Measurements from ENCODE around the gene RPL36. TPM values are rescaled to one million over a fixed set of nuclear protein-coding genes. Genes with fewer than 3 reads are reported as not detected.

The RPL36 gene
- total and polyA plus RNA-seq, 9 of the 15 experiments (the other 6 are each of a cell fraction or from before 2014, with no cell fraction given): 350 to 3,412 (median 1,507) TPM

GRCh38 chr19:5692723-5693194 is 2.7 kb downstream of the RPL36 start (continued):
- peak; percentile 9; the same call in 1 of the 2 replicates for TF ChIP-seq ZBTB17 (CRISPR knock-in tag; IDR thresholded peaks at IDR 0.05)

- Histone ChIP-seq H3K27me3 (ENCODE audit: control insufficient read depth in 2 of 2, insufficient read depth in 2 of 2, low read length in 2 of 2) (no peaks in the 10 kb centered on the region), H3K79me2 (ENCODE audit: control insufficient read depth, insufficient read depth, low read length) (peaks cover 70% of the 10 kb centered on the region), H3K4me2 (ENCODE audit: insufficient read depth, low read length) (peak overlapping the region; percentile 93), H3K9me3 (replicated peaks; ENCODE audit: control insufficient read depth, insufficient read depth, low read depth, low read length) (no peaks in the 10 kb centered on the region), H4K20me1 (replicated peaks; ENCODE audit: control insufficient read depth, insufficient read depth, low read length) (peaks cover 57% of the 10 kb centered on the region), H3K27ac (ENCODE audit: extremely low read depth, low read depth, low read length) (peak overlapping the region; percentile 96; the same call in 2 of the 3 replicates), H3K4me3 (peak overlapping the region; percentile 100; the same call in 1 of the 2 replicates), H3K9me1 (ENCODE audit: control insufficient read depth, insufficient read depth, low read length) (peaks cover 17% of the 10 kb centered on the region), H3K9ac (ENCODE audit: insufficient read depth in 1 of 2, low read depth in 2 of 2, low read length in 2 of 2) (peak overlapping the region in 1 of 2 experiments; percentile 98; a peak in 2 of 4 replicates), H3K4me1 (replicated peaks in 1 of 2; ENCODE audit: control insufficient read depth in 2 of 2, insufficient read depth in 2 of 2, low read length in 2 of 2) (peaks cover 14 to 77% of the 10 kb centered on the region in 2 experiments), H2AFZ (ENCODE audit: low read depth, low read length) (no peak overlapping the region), H3K36me3 (ENCODE audit: control insufficient read depth, insufficient read depth, low read length) (peaks cover 81% of the 10 kb centered on the region)
- FAIRE-seq: no peak
- no peak for ATAC-seq
- CTCF ChIA-PET (ENCODE audit: low intra/inter-chr PET ratio): no interaction called here
- TSS peak; percentile 26 for BruUV-seq (replicated peaks)
- in situ Hi-C loops (cut with MboI) (no loop called here), intact Hi-C loops (cut with micrococcal nuclease) (no loop called here)
- 82% methylated on average over 33 of the region's 39 CpGs for WGBS (ENCODE audit: insufficient coverage, low coverage, missing lambda C conversion rate)
- POLR2A ChIA-PET: interaction anchor here (0.6 to 2.4 kb wide), 10 partner anchors 13 to 98 kb away, joined by 3 to 9 read pairs (median 4); partner anchors contain the start of genes CATSPERD, DUS3L and LONP1
- DNase-seq (ENCODE audit: extremely low read depth in 1 of 4, low spot score in 3 of 4): no peak
- peak; percentile 11; the same call in 1 of the 2 replicates for TF ChIP-seq BHLHE40 (IDR thresholded peaks at IDR 0.05; ENCODE audit: low read length)
- TF ChIP-seq CREB1 (IDR thresholded peaks at IDR 0.05): no peak
- no peak for TF ChIP-seq CREB1 (CRISPR knock-in tag; IDR thresholded peaks at IDR 0.05)
- TF ChIP-seq ESRRB (CRISPR knock-in tag; IDR thresholded peaks at IDR 0.05; ENCODE audit: borderline replicate concordance): no peak
- no peak for TF ChIP-seq FOXA3 (CRISPR knock-in tag; conservative IDR thresholded peaks at IDR 0.05 in 1 of 2, IDR thresholded peaks at IDR 0.05 in 1 of 2)
- TF ChIP-seq FIP1L1 (IDR thresholded peaks at IDR 0.05; ENCODE audit: low read depth, low read length, poor library complexity, severe bottlenecking): peak; percentile 59
- peak; percentile 51 for TF ChIP-seq PCBP1 (IDR thresholded peaks at IDR 0.05; ENCODE audit: low read depth, low read length, poor library complexity, severe bottlenecking)
- no peak for TF ChIP-seq FOXP1 (CRISPR knock-in tag; IDR thresholded peaks at IDR 0.05)
- TF ChIP-seq ZNF12 (CRISPR knock-in tag; IDR thresholded peaks at IDR 0.05): no peak
- peak; percentile 64; the same call in 1 of the 2 replicates for TF ChIP-seq HNRNPL (IDR thresholded peaks at IDR 0.05; ENCODE audit: low read depth, low read length)
- TF ChIP-seq CBX8 (IDR thresholded peaks at IDR 0.05; ENCODE audit: borderline replicate concordance, extremely low read depth, low read depth, low read length, poor library complexity, severe bottlenecking): no peak
- no peak for TF ChIP-seq GATAD2B (IDR thresholded peaks at IDR 0.05; ENCODE audit: borderline replicate concordance)
- TF ChIP-seq POLR2B (IDR thresholded peaks at IDR 0.05; ENCODE audit: low read depth, partially characterized antibody): peak; percentile 81
- no peak for TF ChIP-seq TEAD4 (IDR thresholded peaks at IDR 0.05; ENCODE audit: low read length)
- peak; percentile 52; the same call in 1 of the 2 replicates for TF ChIP-seq TEAD4 (CRISPR knock-in tag; IDR thresholded peaks at IDR 0.05; ENCODE audit: borderline replicate concordance)
- peak; percentile 87 for TF ChIP-seq POLR2G (IDR thresholded peaks at IDR 0.05; ENCODE audit: low read depth, low read length)
- peak; percentile 21; the same call in 1 of the 2 replicates for TF ChIP-seq TFAP4 (CRISPR knock-in tag; IDR thresholded peaks at IDR 0.05; ENCODE audit: borderline replicate concordance)
These were observed 3.4 kb downstream of the RPL36 start for GRCh38 chr19:5693195-5694166.

All from K562 (cell line).